GM12874 (cell line): ENCODE measurements around the gene CAT.

Experiments used
- TF ChIP-seq, protein P1 (sequence below): IDR thresholded peaks from 2 replicates; pipeline ENCODE4 v1.5.1; 2011; ENCODE audit warnings: low read depth, mild to moderate bottlenecking, control low read depth, low read length, moderate library complexity; ENCODE audit not compliant: insufficient read depth

The CAT gene

DNA sequence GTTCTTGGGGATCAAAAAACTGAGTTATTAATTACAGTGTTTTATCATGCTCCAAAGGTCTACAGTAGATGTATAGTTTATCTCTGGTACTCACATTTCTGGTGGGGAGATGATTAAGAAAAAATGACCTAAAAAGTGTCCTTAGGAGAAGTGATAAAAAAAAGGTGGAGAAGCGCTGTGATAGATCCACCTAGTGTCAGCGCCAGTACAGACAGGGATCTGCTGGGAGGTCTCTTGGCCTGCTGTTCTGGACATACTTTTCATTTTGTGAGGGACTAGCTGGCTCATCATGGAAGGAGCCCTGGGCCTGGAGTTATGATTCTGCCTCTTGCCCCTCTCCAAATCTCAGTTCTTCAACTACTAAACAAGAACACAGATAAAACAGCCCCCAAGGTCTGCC is 71.9 kb downstream of the CAT start:
- TF ChIP-seq, protein P1, sequence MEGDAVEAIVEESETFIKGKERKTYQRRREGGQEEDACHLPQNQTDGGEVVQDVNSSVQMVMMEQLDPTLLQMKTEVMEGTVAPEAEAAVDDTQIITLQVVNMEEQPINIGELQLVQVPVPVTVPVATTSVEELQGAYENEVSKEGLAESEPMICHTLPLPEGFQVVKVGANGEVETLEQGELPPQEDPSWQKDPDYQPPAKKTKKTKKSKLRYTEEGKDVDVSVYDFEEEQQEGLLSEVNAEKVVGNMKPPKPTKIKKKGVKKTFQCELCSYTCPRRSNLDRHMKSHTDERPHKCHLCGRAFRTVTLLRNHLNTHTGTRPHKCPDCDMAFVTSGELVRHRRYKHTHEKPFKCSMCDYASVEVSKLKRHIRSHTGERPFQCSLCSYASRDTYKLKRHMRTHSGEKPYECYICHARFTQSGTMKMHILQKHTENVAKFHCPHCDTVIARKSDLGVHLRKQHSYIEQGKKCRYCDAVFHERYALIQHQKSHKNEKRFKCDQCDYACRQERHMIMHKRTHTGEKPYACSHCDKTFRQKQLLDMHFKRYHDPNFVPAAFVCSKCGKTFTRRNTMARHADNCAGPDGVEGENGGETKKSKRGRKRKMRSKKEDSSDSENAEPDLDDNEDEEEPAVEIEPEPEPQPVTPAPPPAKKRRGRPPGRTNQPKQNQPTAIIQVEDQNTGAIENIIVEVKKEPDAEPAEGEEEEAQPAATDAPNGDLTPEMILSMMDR: no peak

DNA sequence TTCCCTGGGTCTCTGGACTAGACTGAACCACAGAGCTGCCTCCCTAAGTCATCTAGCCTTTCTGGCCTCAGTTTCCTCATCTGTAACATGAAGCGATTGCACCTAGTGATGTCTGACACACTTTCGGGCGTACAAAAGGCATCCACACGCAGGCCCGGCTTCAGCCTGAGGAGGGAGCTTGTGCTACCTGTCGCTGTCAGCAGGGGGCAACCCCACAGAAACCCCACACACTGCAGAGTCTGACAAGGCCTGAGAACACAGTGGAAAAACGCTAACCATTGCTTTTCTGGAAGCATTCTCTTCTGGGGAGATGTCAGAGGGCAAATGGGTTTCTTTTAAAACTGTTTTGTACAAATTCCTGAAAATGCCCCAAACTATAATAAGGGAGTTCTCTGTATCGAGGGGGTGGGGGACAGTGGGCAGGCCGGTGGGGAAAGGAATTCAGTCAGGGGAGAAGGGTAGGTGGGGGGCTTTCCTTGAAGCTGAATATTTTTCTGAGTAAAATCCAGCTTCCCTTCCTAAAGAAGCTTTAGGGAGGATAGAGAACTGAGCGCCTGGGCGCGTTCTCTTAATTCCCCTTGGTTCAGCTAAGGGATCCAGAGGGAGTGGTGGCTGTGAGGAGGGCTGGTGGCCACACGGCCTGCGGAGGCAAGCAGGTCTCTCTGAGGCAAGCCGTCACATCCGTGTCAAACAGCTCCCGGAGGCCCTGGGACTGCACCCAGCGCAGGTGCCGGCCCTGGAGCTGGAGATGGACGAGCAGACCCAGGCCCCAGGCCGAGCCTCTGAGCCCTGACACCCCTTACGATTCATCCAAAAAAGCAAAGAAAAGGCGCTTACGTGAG is 74.3 kb downstream of the CAT start:
- TF ChIP-seq, protein P1: peak; percentile 91

DNA sequence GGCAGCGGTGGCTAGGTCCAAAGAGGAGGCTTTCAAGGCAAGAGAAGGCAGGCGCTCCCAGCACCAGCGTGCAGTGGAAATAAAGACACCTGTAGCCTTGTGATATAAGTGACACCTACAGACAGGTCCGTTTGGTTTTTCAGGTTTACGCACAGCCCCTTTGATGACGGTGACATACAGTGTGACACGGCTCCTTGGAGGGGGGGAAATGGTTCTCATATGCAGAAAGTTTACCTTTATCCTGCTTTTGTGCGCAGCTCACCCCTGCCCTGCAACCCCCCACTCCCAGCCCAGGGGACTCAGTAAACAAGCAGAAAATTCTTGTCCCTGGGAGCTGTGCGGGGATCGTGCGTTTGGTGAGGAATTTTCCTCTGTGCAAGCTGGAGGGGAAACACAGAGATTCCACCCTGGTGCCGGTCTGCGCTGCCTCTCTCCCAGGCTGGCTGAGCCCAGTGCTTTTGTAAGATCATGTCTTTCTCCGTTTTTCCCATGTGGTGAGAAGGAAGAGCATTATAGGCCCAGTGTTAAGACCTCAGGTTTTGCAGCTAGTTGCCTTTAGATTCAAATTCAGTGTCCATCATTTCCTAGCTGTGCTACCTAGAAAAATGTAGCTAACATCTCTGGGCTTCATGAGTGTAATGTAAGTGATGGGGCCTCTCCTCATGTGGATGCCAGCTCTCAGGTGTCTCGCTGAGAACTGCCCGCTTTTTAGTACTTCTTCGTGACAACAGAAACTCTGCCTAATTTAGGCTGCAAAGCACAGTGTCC is 75.1 kb downstream of the CAT start, which contains the start of gene ELF5:
TSS of gene ELF5 (minus strand) at position 113 of the 768 bp plus-strand sequence. CDS start 8,045 bp downstream, outside the sequence.
- TF ChIP-seq, protein P1: no peak

DNA sequence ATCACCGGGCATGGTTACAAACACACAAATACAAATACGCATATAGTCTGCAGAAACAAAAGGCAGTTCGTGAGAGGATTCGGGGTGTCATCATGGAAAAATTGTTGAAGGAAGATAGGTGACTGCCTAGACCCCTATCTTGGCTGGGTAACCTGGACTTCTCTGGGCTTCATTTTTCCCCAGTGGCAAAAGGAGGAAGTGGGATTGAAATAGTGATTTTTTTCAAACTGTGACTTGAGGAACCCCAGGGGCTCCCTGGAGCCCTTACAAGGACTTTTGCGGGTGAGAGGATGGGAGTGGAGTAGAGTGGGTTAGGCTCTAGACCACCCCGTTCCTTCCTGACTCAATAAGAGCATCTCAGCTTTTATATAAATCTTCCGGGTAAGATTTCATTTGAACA is 75.9 kb downstream of the CAT start:
- TF ChIP-seq, protein P1: no peak

DNA sequence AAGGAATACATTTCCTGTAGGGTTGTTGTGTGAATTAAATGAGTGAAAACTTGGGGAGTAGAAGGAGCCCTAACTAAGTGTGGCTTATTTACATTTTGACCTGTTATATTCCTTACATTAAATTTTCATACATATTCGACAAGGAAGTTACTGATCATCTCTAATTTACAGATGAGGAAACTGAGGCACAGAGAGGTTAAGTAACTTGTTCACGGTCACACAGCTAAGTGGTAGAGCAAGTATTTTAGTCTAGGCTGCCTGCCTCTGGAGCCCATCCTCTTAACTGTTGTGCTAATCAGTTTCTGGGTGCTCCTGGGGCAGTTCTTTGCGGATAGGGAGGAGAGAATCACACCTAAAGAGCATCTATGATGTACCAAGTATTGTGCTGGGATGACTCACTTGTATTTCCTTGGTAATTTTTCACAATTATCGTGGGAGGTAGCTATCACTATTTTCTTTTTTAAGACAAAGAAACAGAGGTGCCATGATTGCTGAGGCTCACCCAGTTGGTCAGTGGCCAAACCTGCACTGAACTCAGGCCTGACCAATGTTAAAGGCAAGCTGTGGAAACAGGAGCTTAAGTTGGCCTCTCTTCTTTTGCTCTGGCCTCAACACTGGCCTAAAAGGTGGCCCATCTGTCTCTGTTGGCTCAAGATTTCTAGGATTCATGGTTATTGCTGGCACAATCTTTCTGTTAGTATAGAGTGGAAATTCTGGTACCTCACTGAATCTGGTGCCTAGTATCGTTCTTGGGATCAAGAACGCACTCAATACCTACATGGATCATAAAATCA is 77.7 kb downstream of the CAT start:
- TF ChIP-seq, protein P1: no peak

DNA sequence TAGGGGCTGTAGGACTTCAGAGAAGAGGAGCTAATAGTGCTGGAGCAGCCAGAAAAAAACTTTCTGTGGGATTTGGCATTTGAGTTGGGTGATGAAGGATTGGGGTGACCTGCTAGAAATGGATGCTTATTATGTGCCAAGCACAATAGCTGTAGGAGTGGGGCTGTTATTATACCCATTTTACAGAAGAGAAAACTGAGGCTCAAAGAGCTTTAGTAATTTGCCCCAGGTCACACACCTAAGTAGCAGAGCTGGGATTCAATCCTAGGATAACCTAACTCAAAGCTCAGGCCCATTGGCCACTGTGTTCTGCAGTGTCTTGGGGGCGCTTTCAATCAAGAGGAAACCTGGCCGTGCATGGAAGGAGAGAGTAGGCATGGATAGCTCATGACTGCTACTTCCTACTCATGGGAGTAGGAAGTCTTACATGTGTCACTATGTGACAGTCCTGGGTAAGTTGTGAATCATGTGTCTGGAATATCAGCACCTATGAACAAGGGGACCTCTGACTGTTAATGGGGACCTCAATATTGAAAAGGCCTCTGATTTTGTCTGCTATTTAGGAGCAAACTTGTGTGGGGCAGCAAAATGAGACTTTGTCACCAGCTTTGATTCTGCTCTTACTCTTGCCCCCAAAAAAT is 81.0 kb downstream of the CAT start:
- TF ChIP-seq, protein P1: no peak
